ENCODE data around the gene STRAP. TPM values are rescaled to one million over a fixed set of nuclear protein-coding genes. Genes with fewer than 3 reads are reported as not detected.

Gene STRAP
- total and polyA plus RNA-seq, 2 experiments from 2014 or later, result 229 to 403 TPM

DNA sequence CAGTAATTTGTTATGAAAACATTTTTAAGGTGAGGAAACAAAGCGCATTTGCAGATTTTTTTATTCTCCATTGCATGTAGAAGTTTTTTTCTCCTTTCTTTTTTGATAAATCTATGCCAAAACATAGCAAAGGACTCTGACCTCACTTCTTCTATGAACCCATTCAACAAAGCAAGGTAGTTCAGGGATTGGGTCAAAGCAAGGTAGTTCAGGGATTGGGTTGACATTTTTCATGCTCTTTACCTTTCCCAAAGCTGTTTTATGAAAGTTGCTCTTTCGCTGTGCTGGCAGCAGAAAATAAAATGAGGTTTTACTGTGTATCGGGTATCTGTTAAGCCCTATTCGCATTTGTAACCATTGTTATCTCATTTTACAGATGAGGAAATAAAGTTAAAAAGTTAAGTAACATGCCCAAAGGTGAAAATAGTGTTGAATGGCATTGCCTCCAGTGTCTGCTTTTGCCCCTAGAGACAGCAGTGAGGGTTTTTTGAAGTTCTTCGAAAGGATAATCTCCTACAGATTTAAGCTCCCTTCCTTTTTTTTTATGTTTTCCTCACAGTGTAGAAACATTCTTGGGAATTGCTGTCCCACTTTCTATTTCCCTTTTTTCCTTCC lies 10.6 kb downstream of the STRAP start:
- H3K27ac ChIP-seq (ENCODE audit: low read depth), result 0 out of 2 replicates have a peak overlapping the region, but pooled peaks have one; percentile 18
- no peak for TF ChIP-seq JUNB (IDR thresholded peaks at IDR 0.05; ENCODE audit: unreplicated experiment)
- TF ChIP-seq EZH2phosphoT487 (IDR thresholded peaks at IDR 0.05; ENCODE audit: unreplicated experiment), result no peak
- no peak for TF ChIP-seq ZNF462 (CRISPR knock-in tag; IDR thresholded peaks at IDR 0.05)
- no peak for TF ChIP-seq CTCF (conservative IDR thresholded peaks at IDR 0.05; ENCODE audit: low read depth in 2 of 2)
- TF ChIP-seq ZNF331 (CRISPR knock-in tag; IDR thresholded peaks at IDR 0.05; ENCODE audit: low read depth), result no peak
- TF ChIP-seq STAT1 (IDR thresholded peaks at IDR 0.05; ENCODE audit: unreplicated experiment), result no peak
- TF ChIP-seq, protein P1, sequence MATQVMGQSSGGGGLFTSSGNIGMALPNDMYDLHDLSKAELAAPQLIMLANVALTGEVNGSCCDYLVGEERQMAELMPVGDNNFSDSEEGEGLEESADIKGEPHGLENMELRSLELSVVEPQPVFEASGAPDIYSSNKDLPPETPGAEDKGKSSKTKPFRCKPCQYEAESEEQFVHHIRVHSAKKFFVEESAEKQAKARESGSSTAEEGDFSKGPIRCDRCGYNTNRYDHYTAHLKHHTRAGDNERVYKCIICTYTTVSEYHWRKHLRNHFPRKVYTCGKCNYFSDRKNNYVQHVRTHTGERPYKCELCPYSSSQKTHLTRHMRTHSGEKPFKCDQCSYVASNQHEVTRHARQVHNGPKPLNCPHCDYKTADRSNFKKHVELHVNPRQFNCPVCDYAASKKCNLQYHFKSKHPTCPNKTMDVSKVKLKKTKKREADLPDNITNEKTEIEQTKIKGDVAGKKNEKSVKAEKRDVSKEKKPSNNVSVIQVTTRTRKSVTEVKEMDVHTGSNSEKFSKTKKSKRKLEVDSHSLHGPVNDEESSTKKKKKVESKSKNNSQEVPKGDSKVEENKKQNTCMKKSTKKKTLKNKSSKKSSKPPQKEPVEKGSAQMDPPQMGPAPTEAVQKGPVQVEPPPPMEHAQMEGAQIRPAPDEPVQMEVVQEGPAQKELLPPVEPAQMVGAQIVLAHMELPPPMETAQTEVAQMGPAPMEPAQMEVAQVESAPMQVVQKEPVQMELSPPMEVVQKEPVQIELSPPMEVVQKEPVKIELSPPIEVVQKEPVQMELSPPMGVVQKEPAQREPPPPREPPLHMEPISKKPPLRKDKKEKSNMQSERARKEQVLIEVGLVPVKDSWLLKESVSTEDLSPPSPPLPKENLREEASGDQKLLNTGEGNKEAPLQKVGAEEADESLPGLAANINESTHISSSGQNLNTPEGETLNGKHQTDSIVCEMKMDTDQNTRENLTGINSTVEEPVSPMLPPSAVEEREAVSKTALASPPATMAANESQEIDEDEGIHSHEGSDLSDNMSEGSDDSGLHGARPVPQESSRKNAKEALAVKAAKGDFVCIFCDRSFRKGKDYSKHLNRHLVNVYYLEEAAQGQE (IDR thresholded peaks at IDR 0.05; ENCODE audit: unreplicated experiment), result no peak
- no peak for TF ChIP-seq NANOG (IDR thresholded peaks at IDR 0.05; ENCODE audit: borderline replicate concordance)
- no peak for TF ChIP-seq ETS1 (IDR thresholded peaks at IDR 0.05)
- TF ChIP-seq POLR2AphosphoS5 (IDR thresholded peaks at IDR 0.05; ENCODE audit: low read depth), result no peak
- TF ChIP-seq ZNF114 (CRISPR knock-in tag; IDR thresholded peaks at IDR 0.05), result no peak
- no peak for TF ChIP-seq EZH2 (IDR thresholded peaks at IDR 0.05; ENCODE audit: low read depth, unreplicated experiment)
- TF ChIP-seq CREB1 (CRISPR knock-in tag; IDR thresholded peaks at IDR 0.05; ENCODE audit: low read depth), result no peak
- Mint-ChIP-seq H3K36me3 (ENCODE audit: low read depth) (peaks cover 58% of the 10 kb centered on the region), H3K4me3 (no peak overlapping the region), H3K27me3 (ENCODE audit: insufficient read depth, low read depth, poor library complexity) (peaks cover 2% of the 10 kb centered on the region), H3K27ac (no peak overlapping the region), H3K4me1 (no peaks in the 10 kb centered on the region), H3K9me3 (no peaks in the 10 kb centered on the region)
- no peak for ATAC-seq
- no peak overlapping the region for H3K4me2 ChIP-seq
- peaks cover 60% of the 10 kb centered on the region for H3K79me2 ChIP-seq (replicated peaks; ENCODE audit: insufficient read depth)
- DNase-seq (ENCODE audit: low spot score), result no peak
- H3F3A ChIP-seq (replicated peaks; ENCODE audit: low read depth), result no peaks in the 10 kb centered on the region
- H3K36me3 ChIP-seq (ENCODE audit: insufficient read depth), result peaks cover 49% of the 10 kb centered on the region
- no peak overlapping the region for H3K4me3 ChIP-seq
- peaks cover 35% of the 10 kb centered on the region for H4K20me1 ChIP-seq (replicated peaks; ENCODE audit: insufficient read depth)
- H2AFZ ChIP-seq, result no peak overlapping the region
- no peaks in the 10 kb centered on the region for H3K4me1 ChIP-seq (ENCODE audit: insufficient read depth)
- no peaks in the 10 kb centered on the region for H3K27me3 ChIP-seq (ENCODE audit: insufficient read depth)
- H3K9me2 ChIP-seq (ENCODE audit: insufficient read depth), result no peaks in the 10 kb centered on the region
